Transverse colon (tissue), 4 donors: ENCODE measurements around the gene NEO1.

Source experiments
- CTCF ChIP-seq, 5 experiments: fragments of 200-600 bp in 3 of 5; fragments of 450-650 bp in 2 of 5; sonication (generic) in 3 of 5; IDR thresholded peaks; 1 replicate in 2 of 5; 2 replicates in 3 of 5; pipeline ENCODE4 v1.5.1; 2016 to 2017; ENCODE audit warnings: antibody characterized with exemption in 5 of 5, inconsistent platforms in 3 of 5, mild to moderate bottlenecking in 2 of 5, moderate library complexity in 1 of 5
- POLR2A ChIP-seq: fragments of 450-650 bp; IDR thresholded peaks from one replicate; pipeline ENCODE4 v1.6.1; 2016; ENCODE audit warnings: antibody characterized with exemption, mild to moderate bottlenecking, moderate library complexity
- POLR2AphosphoS5 ChIP-seq, 3 donors: sonication (generic); formaldehyde crosslinking; IDR thresholded peaks; one replicate each; pipeline ENCODE4 v1.6.1; 2016; ENCODE audit warnings: antibody characterized with exemption in 3 of 3

DNA sequence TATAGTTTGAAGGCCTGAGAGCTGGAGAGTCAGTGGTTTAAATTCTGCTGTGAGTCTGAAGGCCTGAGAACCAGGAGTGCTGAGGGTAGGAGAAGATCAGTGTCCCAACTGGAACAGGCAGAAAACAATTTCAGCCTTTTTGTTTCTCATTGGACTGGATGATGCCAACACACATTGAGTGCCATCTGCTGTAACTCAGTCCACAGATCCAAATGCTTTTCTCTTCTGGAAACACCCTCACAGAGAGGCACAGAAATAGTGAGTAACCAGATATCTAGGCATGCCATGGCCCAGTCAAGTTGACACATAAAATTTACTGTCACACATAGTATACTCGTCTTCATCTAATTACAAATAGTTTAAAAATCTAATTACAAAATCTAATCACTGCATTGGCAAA is 100.8 kb downstream of the NEO1 start:
- TF ChIP-seq POLR2A: no peak
- TF ChIP-seq CTCF (IDR thresholded peaks at IDR 0.05): no peak
- TF ChIP-seq POLR2AphosphoS5 (IDR thresholded peaks at IDR 0.05): no peak
